Loucy (cell line): ENCODE results near the gene FIBCD1.

Experiments
- H2AFZ ChIP-seq: fragments of 200-600 bp; sonication (generic); 2 replicates; pipeline ENCODE4 v1.6.0; 2016; ENCODE audit warnings: antibody characterized with exemption, mild to moderate bottlenecking, low read length, moderate library complexity
- H3F3A ChIP-seq: fragments of 200-600 bp; 2 replicates; pipeline ENCODE4 v1.6.0; 2016; ENCODE audit warnings: antibody characterized with exemption, low read depth, mild to moderate bottlenecking
- H3K27me3 ChIP-seq: fragments of 200-600 bp; sonication (generic); 2 replicates; pipeline ENCODE4 v1.6.1; 2014; ENCODE audit warnings: low read length, mild to moderate bottlenecking; ENCODE audit not compliant: insufficient read depth, poor library complexity, severe bottlenecking
- H3K36me3 ChIP-seq: fragments of 200-600 bp; sonication (generic); 2 replicates; pipeline ENCODE4 v1.6.1; 2016; ENCODE audit warnings: low read length; ENCODE audit not compliant: insufficient read depth
- H3K4me1 ChIP-seq: fragments of 200-600 bp; sonication (generic); 2 replicates; pipeline ENCODE4 v1.5.1; 2014; ENCODE audit warnings: low read length, mild to moderate bottlenecking; ENCODE audit not compliant: insufficient read depth, poor library complexity, severe bottlenecking
- H3K4me2 ChIP-seq: fragments of 200-600 bp; sonication (generic); 2 replicates; pipeline ENCODE4 v1.6.0; 2014; ENCODE audit warnings: antibody characterized with exemption, low read length, low read depth, mild to moderate bottlenecking; ENCODE audit not compliant: poor library complexity, severe bottlenecking
- H3K4me3 ChIP-seq: fragments of 200-600 bp; sonication (generic); 2 replicates; pipeline ENCODE4 v1.5.1; 2014; ENCODE audit warnings: low read length, mild to moderate bottlenecking, mixed read lengths; ENCODE audit not compliant: poor library complexity, severe bottlenecking
- H3K79me2 ChIP-seq: fragments of 200-600 bp; sonication (generic); 2 replicates; pipeline ENCODE4 v1.6.1; 2014; ENCODE audit warnings: low read length; ENCODE audit not compliant: insufficient read depth
- H3K9ac ChIP-seq: fragments of 200-600 bp; sonication (generic); 2 replicates; pipeline ENCODE4 v1.6.0; 2014; ENCODE audit warnings: mild to moderate bottlenecking, low read depth, low read length, moderate library complexity; ENCODE audit not compliant: poor library complexity, severe bottlenecking
- H3K9me2 ChIP-seq: fragments of 200-600 bp; sonication (generic); replicated peaks from 2 replicates; pipeline ENCODE4 v1.6.1; 2016; ENCODE audit warnings: low read depth, low read length, mixed read lengths
- H3K9me3 ChIP-seq: fragments of 200-600 bp; sonication (generic); 2 replicates; pipeline ENCODE4 v1.6.1; 2014; ENCODE audit warnings: mild to moderate bottlenecking, antibody characterized with exemption, low read length, low read depth; ENCODE audit not compliant: insufficient read depth
- H4K20me1 ChIP-seq: fragments of 200-600 bp; sonication (generic); 2 replicates; pipeline ENCODE4 v1.6.0; 2014; ENCODE audit warnings: antibody characterized with exemption, low read length, mild to moderate bottlenecking; ENCODE audit not compliant: insufficient read depth, poor library complexity, severe bottlenecking
- EZH2phosphoT487 ChIP-seq: fragments of 200-600 bp; IDR thresholded peaks from 2 replicates; pipeline ENCODE4 v1.6.1; 2018; ENCODE audit warnings: antibody characterized with exemption, mild to moderate bottlenecking, moderate library complexity, borderline replicate concordance
- TF ChIP-seq, protein P1 (sequence below): fragments of 200-600 bp; sonication (generic); conservative IDR thresholded peaks from 2 replicates; pipeline ENCODE4 v1.5.1; 2014; ENCODE audit warnings: mild to moderate bottlenecking, antibody characterized with exemption, low read length

The FIBCD1 gene

DNA sequence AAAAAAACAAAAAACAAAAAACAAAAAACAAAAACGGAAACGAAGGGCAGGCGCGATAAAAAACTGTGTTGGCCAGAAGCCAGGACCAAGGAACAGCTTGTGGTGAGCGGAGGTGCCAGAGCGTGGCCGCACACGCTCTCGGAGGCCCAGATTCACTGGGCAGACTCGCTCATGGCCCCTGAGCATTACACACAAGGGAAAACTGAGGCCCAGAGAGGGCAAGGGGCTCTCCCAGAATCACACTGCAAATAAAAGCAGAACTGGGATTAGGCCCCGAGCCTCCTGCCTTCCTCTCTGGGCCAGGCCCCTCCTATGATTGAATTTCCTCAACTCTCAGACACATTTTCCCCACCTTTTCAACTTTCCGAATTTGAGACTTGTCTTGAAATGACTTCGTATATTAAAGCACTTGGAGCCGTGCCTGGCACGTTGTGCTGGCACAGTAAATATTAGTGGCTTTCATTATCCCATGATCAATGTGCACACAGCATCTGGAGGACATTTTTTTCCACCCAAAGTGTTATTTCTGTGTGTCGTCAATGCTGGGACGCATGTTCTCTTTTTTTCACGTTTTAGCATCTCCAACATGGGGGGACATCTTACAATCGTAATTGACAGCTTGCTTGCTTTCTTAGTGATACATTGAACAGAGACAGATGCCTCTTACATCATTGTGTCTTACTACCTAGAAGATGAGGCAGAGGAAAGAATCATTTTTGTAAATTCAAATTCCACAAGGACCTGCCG, 7.4 kb downstream of the FIBCD1 start:
- Histone ChIP-seq H3K9ac (no peak overlapping the region), H3F3A (no peaks in the 10 kb centered on the region), H3K9me2 (no peaks in the 10 kb centered on the region), H3K4me1 (no peaks in the 10 kb centered on the region), H4K20me1 (no peaks in the 10 kb centered on the region), H3K4me2 (no peak overlapping the region), H2AFZ (no peak overlapping the region), H3K36me3 (no peaks in the 10 kb centered on the region), H3K4me3 (no peak overlapping the region), H3K9me3 (no peaks in the 10 kb centered on the region), H3K79me2 (no peaks in the 10 kb centered on the region), H3K27me3 (no peaks in the 10 kb centered on the region)
- TF ChIP-seq, protein P1, sequence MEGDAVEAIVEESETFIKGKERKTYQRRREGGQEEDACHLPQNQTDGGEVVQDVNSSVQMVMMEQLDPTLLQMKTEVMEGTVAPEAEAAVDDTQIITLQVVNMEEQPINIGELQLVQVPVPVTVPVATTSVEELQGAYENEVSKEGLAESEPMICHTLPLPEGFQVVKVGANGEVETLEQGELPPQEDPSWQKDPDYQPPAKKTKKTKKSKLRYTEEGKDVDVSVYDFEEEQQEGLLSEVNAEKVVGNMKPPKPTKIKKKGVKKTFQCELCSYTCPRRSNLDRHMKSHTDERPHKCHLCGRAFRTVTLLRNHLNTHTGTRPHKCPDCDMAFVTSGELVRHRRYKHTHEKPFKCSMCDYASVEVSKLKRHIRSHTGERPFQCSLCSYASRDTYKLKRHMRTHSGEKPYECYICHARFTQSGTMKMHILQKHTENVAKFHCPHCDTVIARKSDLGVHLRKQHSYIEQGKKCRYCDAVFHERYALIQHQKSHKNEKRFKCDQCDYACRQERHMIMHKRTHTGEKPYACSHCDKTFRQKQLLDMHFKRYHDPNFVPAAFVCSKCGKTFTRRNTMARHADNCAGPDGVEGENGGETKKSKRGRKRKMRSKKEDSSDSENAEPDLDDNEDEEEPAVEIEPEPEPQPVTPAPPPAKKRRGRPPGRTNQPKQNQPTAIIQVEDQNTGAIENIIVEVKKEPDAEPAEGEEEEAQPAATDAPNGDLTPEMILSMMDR: no peak
- TF ChIP-seq EZH2phosphoT487: no peak

DNA sequence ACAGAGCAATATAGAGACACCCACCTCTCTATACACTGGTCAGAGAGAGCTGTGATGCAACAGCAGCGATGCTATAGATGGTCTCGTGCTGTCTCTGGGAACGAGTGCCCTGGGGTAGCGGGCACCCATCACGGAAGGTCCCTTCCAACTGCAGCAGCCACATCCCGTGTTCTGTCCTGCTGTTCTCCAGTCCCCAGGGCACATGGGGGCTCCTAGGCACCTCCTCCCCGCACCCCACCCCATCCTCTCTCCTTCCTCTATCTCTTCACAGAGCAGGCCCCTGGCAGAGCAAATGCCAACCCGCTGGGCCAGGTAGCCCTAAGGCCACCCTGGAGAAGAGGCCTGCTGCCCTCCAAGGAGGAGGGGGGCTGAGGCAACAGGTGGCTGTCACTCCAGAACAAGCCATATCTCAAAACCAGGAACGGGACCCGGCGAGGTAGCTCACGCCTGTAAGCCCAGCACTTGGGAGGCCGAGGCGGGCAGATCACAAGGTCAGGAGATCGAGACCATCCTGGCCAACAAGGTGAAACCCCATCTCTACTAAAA, 8.2 kb downstream of the FIBCD1 start:
- H4K20me1 ChIP-seq: no peaks in the 10 kb centered on the region

DNA sequence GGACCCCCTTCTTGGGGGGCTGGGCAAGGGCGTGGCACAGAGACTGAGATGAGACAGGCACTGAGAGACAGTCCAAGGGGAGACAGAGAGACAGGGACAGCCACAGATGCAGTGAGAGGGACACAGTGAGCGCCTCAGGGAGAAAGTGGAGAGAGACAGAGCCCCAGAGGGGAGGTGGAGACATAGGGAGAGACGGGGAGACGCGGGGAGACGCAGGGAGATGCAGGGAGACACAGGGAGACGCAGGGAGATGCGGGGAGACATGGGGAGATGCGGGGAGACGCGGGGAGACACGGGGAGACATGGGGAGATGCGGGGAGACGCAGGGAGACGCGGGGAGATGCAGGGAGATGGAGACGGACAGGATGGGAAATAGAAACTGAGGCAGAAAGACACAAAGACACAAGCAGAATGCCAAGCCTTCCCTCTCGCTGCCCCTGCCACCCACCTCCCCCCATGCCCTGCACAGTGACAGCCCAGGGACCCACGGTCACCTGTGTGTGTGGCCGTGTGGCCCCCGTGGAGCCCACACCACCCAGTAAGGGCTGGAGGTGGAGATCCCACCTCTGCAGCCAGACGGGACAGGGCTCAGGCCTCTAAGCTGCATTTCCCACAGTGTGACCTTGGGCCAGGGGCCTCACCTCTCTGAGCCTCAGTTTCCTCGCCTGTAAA, 8.8 kb downstream of the FIBCD1 start:
- no peaks in the 10 kb centered on the region for H3K36me3 ChIP-seq
- TF ChIP-seq, protein P1: no peak
- TF ChIP-seq EZH2phosphoT487: no peak
- no peaks in the 10 kb centered on the region for H4K20me1 ChIP-seq
- H3K9me2 ChIP-seq: no peaks in the 10 kb centered on the region
- H3K9ac ChIP-seq: no peak overlapping the region
- H3K79me2 ChIP-seq: no peaks in the 10 kb centered on the region
- no peak overlapping the region for H3K4me3 ChIP-seq
- no peaks in the 10 kb centered on the region for H3K4me1 ChIP-seq
- H3K27me3 ChIP-seq: no peaks in the 10 kb centered on the region
- no peaks in the 10 kb centered on the region for H3F3A ChIP-seq
- no peak overlapping the region for H3K4me2 ChIP-seq
- no peak overlapping the region for H2AFZ ChIP-seq
- H3K9me3 ChIP-seq: no peaks in the 10 kb centered on the region

More for the DNA sequence above, 8.2 kb downstream of the FIBCD1 start:
- no peak overlapping the region for H3K4me3 ChIP-seq
- no peaks in the 10 kb centered on the region for H3K27me3 ChIP-seq
- no peak for TF ChIP-seq EZH2phosphoT487
- TF ChIP-seq, protein P1: no peak
- no peak overlapping the region for H3K9ac ChIP-seq
- no peak overlapping the region for H2AFZ ChIP-seq
- H3K9me3 ChIP-seq: no peaks in the 10 kb centered on the region
- H3K36me3 ChIP-seq: no peaks in the 10 kb centered on the region
- no peaks in the 10 kb centered on the region for H3K4me1 ChIP-seq
- no peak overlapping the region for H3K4me2 ChIP-seq
- no peaks in the 10 kb centered on the region for H3K9me2 ChIP-seq
- no peaks in the 10 kb centered on the region for H3F3A ChIP-seq
- H3K79me2 ChIP-seq: no peaks in the 10 kb centered on the region
